BE2C (cell line): Measurements from ENCODE around the gene YWHAG.
A peak's percentile ranks its signal among the peaks of the same experiment; 100 is the strongest.
"Not testable (repeated sequence)": the region's sequence is repeated elsewhere in the genome, so short reads cannot be mapped to it uniquely, and the experiment has no call there.

Experiments
- DNase-seq: peaks from one replicate; pipeline ENCODE4 v3.0.0-alpha.2; 2020
- H3K27me3 ChIP-seq: fragments of 250-450 bp; sonication (Bioruptor Pico); 2 replicates; pipeline ENCODE4 v1.5.1; 2020; ENCODE audit warnings: mild to moderate bottlenecking
- H3K36me3 ChIP-seq: fragments of 250-450 bp; sonication (Bioruptor Pico); 2 replicates; pipeline ENCODE4 v1.5.1; 2020; ENCODE audit warnings: mild to moderate bottlenecking
- H3K4me1 ChIP-seq: fragments of 250-450 bp; sonication (Bioruptor Pico); 2 replicates; pipeline ENCODE4 v1.5.1; 2020
- H3K4me3 ChIP-seq: 2 replicates; pipeline ENCODE4 v1.5.1; 2011; ENCODE audit warnings: low read depth, low read length
- H3K9me3 ChIP-seq: fragments of 250-450 bp; sonication (Bioruptor Pico); 2 replicates; pipeline ENCODE4 v1.5.1; 2020
- CTCF ChIP-seq: IDR thresholded peaks from 2 replicates; pipeline ENCODE4 v1.5.1; 2012; ENCODE audit warnings: mild to moderate bottlenecking, low read depth, low read length

YWHAG gene

GRCh38 chr7:76393116-76394031, 34.6 kb upstream of the YWHAG start:
- Histone ChIP-seq H3K4me1 (peaks cover 14% of the 10 kb centered on the region), H3K36me3 (no peaks in the 10 kb centered on the region), H3K9me3 (no peaks in the 10 kb centered on the region; the same call in 1 of the 2 replicates), H3K27me3 (no peaks in the 10 kb centered on the region), H3K4me3 (peak overlapping the region; percentile 65)
- peak; percentile 94 for DNase-seq
- TF ChIP-seq CTCF, result no peak

- no peak for DNase-seq
- H3K9me3 ChIP-seq, result no peaks in the 10 kb centered on the region
- H3K27me3 ChIP-seq, result no peaks in the 10 kb centered on the region
- no peak for TF ChIP-seq CTCF
- H3K4me1 ChIP-seq, result peaks cover 13% of the 10 kb centered on the region
- no peaks in the 10 kb centered on the region for H3K36me3 ChIP-seq
- H3K4me3 ChIP-seq, result peak overlapping the region; percentile 65
Measured at GRCh38 chr7:76392531-76393115, 33.8 kb upstream of the YWHAG start.

DNA sequence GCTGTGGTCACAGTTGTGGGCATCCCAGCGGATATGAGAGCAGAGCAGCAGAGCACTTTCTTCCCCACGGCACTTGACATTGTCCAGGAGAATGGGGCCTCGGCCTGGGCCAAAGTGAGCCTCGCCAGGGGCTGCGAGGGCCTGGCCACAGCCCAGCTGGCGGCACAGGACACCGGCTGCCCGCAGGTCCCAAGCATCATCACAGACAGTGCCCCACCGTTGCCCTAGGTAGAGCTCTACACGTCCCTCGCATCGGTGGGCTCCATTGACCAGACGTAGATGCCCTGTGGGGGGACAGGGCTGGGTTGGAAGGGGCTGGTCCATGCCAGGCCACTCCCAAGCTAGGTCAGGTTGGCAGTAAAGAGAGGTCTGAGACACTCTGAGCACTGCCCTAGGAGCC, 31.3 kb upstream of the YWHAG start:
- no peaks in the 10 kb centered on the region for H3K9me3 ChIP-seq
- H3K4me1 ChIP-seq, result peaks cover 6% of the 10 kb centered on the region
- TF ChIP-seq CTCF, result no peak
- no peaks in the 10 kb centered on the region for H3K27me3 ChIP-seq
- H3K4me3 ChIP-seq, result no peak overlapping the region
- DNase-seq, result no peak
- no peaks in the 10 kb centered on the region for H3K36me3 ChIP-seq

DNA sequence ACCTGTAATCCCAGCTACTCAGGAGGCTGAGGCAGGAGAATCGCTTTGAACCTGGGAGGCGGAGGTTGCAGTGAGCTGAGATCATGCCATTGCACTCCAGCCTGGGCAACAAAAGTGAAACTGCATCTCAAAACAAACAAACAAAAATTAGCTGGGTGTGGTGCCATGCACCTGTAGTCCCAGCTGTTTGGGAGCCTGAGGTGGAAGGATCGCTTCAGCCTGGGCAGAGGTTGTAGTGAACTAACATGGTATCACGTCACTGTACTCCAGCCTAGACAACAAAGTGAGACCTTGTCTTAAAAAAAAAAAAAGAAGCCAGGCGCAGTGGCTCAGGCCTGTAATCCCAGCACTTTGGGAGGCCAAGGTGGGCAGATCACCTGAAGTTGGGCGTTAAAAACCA, 29.0 kb upstream of the YWHAG start:
- not testable (repeated sequence) for H3K36me3 ChIP-seq, DNase-seq, H3K4me3 ChIP-seq, H3K27me3 ChIP-seq, H3K4me1 ChIP-seq, H3K9me3 ChIP-seq

DNA sequence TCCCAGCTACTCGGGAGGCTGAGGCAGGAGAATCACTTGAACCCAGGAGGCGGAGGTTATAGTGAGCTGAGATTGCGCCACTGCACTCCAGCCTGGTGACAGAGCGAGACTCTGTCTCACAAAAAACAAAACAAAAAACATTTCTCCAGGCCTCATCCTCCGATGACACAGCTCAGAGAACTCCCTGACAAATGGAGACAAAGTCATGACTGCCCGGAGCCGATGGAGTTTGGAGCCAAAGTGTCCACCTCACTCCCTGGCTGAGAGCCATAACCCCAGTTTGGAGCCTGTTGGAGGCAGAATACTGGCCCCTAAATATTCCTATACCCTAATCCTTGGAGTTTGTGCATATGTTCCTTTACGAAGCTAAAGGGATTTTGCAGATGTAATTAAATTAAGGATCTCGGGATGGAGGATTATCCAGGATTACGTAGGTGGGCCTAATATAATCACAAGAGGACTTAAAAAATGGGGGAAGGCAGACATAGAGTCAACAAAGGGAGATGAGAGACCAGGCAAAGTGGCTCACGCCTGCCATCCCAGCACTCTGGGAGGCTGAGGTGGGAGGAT, 28.0 kb upstream of the YWHAG start:
- Histone ChIP-seq H3K27me3 (no peaks in the 10 kb centered on the region), H3K4me3 (no peak overlapping the region), H3K9me3 (no peaks in the 10 kb centered on the region), H3K4me1 (peaks cover 6% of the 10 kb centered on the region), H3K36me3 (no peaks in the 10 kb centered on the region)
- no peak for DNase-seq
- TF ChIP-seq CTCF, result no peak

DNA sequence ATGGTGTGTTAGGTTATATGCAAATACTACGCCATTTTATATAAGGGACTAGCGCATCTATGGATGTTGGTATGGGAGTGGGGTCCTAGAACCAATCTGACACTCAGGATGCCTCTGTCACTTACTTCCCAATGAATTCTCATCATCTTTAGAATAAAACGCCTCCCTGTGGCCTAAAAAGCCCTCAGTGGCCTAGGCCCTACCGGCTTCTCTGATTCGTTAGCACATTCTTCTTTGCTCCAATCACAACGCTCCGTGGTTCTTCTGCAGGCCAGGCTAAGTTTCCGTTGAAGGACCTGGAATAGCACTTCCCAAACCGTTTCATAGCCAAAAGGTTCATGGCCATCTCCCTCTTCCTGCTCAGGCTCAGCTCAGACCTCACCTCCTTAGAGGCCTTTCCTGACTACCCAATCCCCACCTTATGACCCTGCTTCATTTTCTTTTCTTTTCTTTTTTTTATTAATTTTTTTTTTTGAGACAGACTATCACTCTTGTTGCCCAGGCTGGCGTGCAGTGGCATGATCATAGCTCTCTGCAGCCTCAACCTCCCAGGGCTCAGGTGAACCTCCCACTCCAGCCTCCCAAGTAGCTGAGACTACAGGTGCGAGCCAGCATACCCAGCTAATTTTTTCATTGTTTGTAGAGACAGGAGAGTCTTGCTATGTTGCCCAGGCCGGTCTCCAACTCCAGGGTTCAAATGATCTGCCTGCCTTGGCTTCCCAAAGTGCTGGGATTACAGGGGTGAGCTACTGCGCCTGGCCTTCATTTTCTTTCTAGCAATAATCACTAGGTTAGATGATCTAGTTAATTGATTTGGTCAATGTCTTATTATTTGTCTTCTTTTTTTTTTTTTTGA, 24.5 kb upstream of the YWHAG start:
- DNase-seq, result peak; percentile 38
- no peak for TF ChIP-seq CTCF
- no peak overlapping the region for H3K4me3 ChIP-seq
- H3K4me1 ChIP-seq, result no peaks in the 10 kb centered on the region
- H3K36me3 ChIP-seq, result no peaks in the 10 kb centered on the region
- H3K9me3 ChIP-seq, result no peaks in the 10 kb centered on the region
- no peaks in the 10 kb centered on the region for H3K27me3 ChIP-seq
